GM18951 (cell line): ENCODE results near the gene EIF6.

Experiments used
- POLR2A ChIP-seq: IDR thresholded peaks from 4 replicates; pipeline ENCODE4 v1.6.1; 2011; ENCODE audit warnings: mild to moderate bottlenecking; ENCODE audit not compliant: insufficient read length, insufficient read depth; ENCODE audit errors: extremely low read depth
- in situ Hi-C: fragments of 300-500 bp; cut with MboI; formaldehyde crosslinking; loops from one replicate; pipeline ENCODE4 v1.12.0; 2022; ENCODE audit warnings: low sequenced_read_pairs, mixed read lengths, inconsistent platforms; ENCODE audit not compliant: unreplicated experiment

Gene EIF6

DNA sequence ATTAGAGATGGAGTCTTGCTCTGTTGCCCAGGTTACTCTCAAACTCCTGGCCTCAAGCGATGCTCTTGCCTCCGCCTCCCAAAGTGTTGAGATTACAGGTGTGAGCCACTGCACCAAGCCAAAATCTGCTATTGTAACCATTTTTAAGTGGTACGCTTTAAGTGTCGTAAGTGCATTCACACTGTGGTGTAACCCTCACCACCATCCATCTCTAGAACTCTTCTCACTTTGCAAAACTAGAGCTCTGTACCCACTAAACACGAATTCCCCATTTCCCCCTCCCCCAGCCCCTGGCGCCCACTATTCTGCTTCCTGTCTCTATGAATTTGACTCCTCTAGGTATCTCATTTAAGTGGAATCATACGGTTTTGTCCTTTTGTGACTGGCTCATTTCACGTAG is 10.5 kb upstream of the EIF6 start:
- in situ Hi-C loops, result no loop called here

DNA sequence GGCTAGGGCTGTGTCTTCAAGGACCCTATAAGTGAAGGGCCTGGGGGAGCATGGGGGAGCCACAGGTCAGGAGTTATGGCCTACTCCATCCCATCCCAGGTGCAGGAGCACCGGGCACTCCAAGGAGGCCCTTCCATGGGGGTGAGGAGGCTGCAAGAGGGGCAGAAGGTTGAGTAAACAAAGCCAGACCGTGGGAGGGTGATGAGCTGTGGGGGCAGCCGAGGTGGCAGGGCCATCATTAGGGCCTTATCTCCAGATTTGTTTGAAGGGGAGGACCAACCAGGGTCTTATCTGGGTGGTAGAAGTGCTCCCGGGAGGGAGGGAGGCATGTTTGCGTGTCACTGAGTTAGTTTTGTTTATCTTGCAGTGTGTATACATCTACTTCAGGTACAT is 9.7 kb upstream of the EIF6 start:
- in situ Hi-C loops, result no loop called here
- TF ChIP-seq POLR2A, result no peak

More for the DNA sequence above, 10.5 kb upstream of the EIF6 start:
- no peak for TF ChIP-seq POLR2A

DNA sequence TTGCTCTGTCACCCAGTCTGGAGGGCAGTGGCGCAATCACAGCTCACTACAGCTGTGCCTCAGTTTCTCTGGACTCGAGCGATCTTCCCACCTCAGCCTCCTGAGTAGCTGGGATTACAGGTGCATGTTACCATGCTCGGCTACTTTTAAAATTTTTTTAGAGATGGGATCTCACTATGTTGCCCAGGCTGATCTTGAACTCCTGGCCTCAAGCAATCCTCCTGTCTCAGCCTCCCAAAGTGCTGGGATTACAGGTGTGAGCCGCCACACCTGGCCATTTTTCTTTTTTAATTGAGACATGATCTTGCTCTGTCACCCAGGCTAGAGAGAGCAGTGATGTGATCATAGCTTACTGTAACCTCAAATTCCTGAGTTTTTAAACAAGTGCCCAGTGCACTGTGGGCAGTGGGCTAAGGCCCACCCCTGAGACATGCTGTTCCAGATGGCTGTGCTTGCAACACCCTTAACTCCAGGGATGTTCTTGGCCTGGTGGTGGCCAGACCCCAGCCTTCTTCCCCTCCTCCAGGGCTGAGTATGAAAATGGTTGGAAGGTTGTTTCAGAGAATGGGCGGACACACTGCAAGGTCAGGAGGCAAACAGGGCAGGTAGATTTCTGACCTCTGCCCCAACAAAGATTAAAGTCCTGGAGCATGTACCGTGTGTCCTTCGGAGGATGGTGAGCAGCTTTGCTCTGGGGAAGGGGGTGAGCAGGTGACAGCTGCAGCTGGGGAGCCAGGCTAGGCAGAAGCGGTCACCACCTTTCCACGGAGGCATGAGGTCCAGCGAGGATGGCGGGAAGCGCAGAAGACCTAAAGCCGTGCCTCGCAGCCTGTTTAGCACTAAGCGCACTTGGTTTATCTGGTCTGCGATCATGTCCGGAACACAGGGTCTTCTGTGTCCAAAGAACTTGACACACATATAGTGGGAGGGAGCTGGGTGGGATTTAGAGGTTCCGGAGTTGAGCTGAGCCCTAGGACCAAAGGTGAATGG is 9.0 kb upstream of the EIF6 start:
- no peak for TF ChIP-seq POLR2A
- in situ Hi-C loops, result no loop called here

DNA sequence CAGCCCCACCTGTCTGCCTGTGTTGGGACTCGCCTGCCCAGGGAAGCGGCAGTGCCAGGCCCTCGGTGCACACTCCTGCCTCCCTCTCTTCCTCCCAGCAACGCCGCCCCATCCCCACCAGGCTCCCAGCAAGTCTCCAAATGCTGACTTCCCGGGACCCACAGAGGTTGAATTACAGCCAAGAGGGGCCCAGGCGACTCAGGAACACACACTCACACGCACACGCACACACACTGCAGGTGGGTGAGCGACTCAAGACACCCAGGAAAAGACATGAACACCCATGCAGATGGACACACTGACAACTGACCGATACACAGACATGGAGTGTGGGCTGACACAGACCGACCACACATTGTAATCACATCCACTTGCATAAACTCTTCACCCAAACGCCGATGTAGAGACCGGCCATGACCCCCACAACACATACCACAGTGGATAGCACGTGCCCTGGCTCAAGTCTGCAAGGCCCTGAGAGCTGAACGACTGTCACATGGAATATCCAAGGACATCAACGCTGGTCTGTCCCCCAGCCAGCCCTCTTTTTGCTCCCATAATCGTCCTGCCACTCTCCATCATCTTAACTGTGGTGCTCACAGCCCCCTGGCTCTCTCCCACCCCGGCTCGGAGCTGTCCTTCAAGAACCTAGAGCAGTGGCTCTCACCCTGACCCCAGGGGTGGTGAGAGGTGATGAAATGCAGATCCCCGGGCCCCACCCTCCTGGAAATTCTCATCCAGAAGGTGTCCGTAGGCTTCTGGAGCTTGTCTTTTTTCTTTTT is 8.1 kb upstream of the EIF6 start:
- in situ Hi-C loops, result no loop called here
- TF ChIP-seq POLR2A, result no peak

DNA sequence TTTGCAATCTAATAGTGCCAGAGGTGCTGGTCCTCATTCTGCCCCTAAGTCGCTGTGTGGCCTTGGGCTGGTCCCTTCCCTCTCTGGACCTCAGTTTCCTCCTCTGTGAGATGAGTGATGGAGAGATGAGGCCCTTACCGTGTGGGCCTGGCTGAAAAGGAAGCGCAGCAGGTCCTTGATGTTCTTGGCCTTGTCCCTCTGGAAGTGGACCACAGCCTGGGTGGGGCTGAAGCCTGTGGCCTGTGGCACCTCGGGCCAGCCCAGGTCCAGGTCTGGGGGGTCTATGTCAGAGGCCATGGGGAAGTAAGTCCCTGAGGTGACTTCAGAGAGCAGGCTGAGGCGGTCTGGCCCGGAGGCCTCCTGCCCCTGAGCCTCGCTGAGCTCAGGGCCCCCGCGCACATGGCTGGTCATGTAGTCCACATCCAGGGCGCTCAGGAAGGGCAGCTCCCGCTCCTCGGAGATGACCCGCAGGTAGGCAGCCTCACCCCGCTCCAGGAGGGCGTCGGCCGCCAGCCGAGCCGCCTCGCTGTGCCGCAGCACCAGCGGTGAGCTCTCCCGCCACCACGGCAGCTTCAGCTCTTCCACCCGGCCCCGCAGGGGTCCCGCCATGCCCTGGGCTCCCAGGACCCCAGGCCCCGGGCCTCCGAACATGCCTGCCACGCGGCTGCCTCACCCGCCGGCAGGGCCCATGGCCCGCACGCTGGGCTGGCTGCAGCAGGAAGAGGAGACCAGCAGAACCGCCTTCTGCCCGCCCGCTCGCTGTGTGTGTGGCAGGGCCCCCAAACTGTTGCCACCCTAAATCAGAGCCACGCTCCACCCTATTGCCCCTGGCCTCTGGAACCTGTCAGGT is 7.3 kb upstream of the EIF6 start, which contains the start of gene FAM83C:
TSS of gene FAM83C (minus strand) at position 772 of the 850 bp plus-strand sequence. CDS start at position 651, 121 bp downstream.
- in situ Hi-C loops, result no loop called here
- no peak for TF ChIP-seq POLR2A

DNA sequence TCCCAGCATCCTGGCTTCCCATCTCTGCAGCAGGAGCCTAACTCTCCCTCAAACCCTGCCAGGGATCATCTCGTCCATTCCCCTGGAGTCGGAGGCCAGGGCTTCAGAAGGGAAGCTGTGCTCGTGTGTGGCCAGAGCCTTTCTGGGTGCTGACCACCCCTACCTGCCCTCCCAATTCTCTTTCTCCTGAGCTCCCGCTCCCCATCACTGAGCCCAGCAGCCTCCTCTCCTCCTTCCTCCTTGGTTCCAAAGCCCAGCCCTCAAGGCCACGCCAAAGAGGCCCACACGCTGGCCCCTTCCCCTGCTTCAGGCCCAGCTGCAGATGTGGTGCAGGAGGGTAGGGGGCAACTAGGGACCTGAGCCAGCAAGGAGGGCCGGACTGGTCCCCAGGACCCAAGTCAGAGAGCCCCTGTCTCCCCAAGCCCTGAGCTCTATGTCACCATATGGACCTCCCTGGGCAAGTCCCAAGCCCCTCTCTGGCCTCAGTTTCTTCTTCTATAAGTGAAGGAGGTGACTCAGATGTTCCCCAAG is 6.4 kb upstream of the EIF6 start:
- no peak for TF ChIP-seq POLR2A
- in situ Hi-C loops, result no loop called here

DNA sequence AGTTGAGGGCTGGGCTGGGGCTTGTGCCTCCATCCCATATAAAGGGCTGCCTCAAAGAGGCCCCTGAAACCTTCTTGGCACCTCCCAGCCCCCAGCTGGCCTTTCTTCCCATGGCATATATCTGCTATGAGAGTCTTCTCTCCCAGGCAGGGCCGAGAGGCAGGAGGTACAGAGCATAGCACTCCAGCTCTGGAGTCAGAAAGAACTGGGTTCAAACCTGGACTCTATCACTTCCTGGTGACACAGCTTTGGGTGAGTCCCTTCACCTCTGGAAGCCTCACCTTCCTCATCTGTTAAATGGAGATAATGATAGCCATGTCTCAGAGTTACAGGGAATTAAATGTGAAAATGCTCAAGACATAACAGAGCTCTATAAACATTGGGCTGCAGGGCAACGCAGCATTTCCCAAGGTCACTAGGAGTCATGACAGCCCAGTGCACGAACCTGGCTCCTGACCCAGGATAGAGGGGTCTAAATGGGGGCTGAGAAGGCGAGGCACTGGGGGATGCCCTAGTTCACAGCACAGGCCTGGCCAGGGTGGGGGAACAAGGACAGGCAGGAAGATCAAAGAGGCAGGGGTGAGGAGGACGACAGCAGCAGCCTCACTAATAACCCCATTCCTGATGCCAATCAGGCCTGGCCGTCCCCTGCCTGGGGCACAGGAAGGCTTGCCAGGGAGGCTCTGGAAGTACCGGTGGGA is 5.8 kb upstream of the EIF6 start:
- TF ChIP-seq POLR2A, result no peak
- in situ Hi-C loops, result no loop called here

DNA sequence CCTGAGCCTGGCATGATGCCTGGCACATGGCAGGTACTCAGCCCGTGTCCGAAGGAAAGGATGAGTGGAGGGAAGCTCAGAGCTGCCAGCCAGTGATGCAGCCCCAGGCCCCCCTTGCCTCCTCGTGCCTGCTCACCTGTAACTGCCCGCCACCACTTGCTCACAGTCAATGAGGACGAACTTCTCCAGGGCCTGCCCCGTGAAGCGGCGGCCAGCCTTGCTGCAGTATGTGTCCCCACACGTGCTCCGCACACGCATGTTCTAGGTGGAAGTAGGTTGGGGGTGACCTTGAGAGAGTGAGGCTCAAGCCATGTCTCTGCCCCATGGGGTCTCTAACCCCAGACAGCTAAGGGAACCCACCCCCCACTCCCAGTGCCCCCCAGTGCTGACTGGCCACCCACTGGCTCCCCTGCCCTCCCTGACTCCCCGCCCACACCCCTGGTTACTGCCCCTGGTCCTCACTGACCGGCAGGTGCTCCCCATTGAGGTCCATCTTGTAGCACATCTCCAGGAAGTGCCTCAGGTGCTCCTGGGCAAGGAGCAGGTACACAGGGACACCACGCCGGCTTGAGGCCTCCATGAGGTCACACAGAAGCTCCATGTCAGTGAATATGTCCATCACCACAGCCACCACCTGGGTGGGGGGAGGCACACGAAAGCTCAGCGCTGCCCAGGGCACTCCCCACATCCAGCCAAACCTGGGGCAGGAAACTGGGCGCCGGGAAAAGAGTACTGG is 3.9 kb upstream of the EIF6 start:
- in situ Hi-C loops, result no loop called here
- no peak for TF ChIP-seq POLR2A

DNA sequence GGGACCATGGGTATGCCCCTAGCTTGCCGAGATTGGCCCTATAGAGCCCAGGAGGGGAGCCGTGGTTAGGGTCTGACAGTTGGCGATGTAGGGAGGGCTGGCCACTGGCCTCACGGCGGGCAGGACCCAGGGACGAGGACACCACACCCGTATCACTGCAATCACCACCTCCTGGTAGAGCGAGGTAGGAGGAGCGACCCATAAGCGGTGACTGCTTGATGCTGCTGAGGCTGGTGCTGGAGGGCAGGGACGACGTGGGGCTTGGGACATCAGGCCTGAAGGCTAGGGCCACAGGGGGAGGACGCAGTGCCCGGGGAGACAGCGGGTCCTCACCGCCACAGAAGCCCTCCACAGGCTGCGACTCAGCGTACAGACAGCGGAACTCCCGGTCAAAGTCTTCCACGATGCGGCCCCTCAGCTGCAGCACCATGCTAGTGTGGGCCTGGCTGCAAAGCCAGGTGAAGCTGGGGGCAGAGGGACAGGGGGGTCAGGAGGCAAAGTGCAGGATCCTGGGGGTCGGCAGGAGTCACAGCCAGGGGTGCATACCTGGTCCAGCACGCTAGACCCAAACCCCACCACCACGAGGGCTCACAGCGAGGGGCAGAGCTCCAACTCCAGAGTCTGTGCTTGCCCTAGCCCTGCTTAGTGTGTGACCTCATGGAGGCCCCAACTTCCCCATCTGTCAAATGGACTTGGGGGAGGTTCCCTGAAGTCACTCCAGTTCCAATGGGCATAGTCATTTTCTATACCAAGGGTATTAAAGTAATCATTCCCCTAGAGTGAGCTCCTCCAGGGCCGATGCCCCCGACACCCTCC is 3.1 kb upstream of the EIF6 start:
- no peak for TF ChIP-seq POLR2A
- in situ Hi-C loops, result no loop called here

DNA sequence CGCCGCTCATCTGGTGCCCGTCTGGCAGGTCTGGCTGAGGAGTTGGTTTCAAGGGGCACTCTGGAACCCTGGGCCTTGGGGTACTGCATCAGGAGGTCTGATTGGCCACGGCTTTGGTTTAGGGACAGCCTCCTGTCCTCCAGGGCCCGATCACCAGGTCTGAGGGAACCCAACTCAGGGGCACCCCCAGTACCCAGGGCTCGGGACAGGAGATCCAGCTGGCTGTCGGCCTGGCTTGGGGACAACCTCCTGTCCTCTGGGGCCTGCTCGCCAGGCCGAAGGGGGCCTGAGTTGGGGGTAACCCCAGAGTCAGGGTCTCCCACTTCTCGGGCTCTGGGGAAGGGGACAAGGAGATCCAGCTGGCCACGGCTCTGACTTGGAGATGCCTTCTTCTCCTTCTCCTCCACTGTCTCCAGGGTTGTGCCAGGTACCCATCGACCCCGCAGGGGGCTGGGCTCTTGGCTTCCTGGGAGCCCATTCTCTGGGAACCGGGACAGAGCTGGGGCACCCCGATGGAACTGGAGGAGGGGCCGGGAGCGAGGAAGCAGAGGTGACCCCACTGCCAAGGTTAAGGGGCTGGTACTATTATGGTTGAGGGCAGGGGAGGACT is 2.4 kb upstream of the EIF6 start:
- in situ Hi-C loops, result no loop called here
- TF ChIP-seq POLR2A, result no peak
